Smooth muscle cell (in vitro differentiated cells): ENCODE results near the gene CUBN. TPM values are rescaled to one million over a fixed set of nuclear protein-coding genes. Genes with fewer than 3 reads are reported as not detected.

Experiments used
- DNase-seq: peaks from one replicate; lab custom pipeline; 2025; ENCODE audit not compliant: unreplicated experiment; lab: John Stamatoyannopoulos, UW
- H2AFZ ChIP-seq: fragments of 200-600 bp; sonication (generic); 2 replicates; pipeline ENCODE4 v1.6.0; 2016; ENCODE audit warnings: antibody characterized with exemption, low read depth, mild to moderate bottlenecking
- H3F3A ChIP-seq: fragments of 200-600 bp; sonication (generic); 2 replicates; pipeline ENCODE4 v1.6.0; 2017; ENCODE audit warnings: antibody characterized with exemption, low read depth
- H3K27ac ChIP-seq: fragments of 200-600 bp; sonication (generic); 2 replicates; pipeline ENCODE4 v1.5.1; 2016; ENCODE audit warnings: low read depth, mild to moderate bottlenecking
- H3K27me3 ChIP-seq: fragments of 200-600 bp; sonication (generic); 2 replicates; pipeline ENCODE4 v1.6.1; 2016; ENCODE audit warnings: low read depth, mild to moderate bottlenecking
- H3K36me3 ChIP-seq: fragments of 200-600 bp; sonication (generic); 2 replicates; pipeline ENCODE4 v1.5.1; 2016; ENCODE audit warnings: low read depth
- H3K4me1 ChIP-seq: fragments of 200-600 bp; sonication (generic); 2 replicates; pipeline ENCODE4 v1.5.1; 2016; ENCODE audit warnings: low read depth
- H3K4me2 ChIP-seq: fragments of 200-600 bp; sonication (generic); 2 replicates; pipeline ENCODE4 v1.6.0; 2016; ENCODE audit warnings: mild to moderate bottlenecking
- H3K4me3 ChIP-seq: fragments of 200-600 bp; sonication (generic); 2 replicates; pipeline ENCODE4 v1.5.1; 2016; ENCODE audit warnings: mild to moderate bottlenecking
- H3K79me2 ChIP-seq: fragments of 200-600 bp; sonication (generic); 2 replicates; pipeline ENCODE4 v1.6.0; 2016; ENCODE audit warnings: low read depth, mild to moderate bottlenecking
- H3K9ac ChIP-seq: fragments of 200-600 bp; sonication (generic); 2 replicates; pipeline ENCODE4 v1.6.0; 2016; ENCODE audit warnings: low read depth
- H3K9me3 ChIP-seq: fragments of 200-600 bp; sonication (generic); replicated peaks from 2 replicates; pipeline ENCODE4 v1.5.1; 2016; ENCODE audit warnings: low read depth
- H4K20me1 ChIP-seq: fragments of 200-600 bp; sonication (generic); 2 replicates; pipeline ENCODE4 v1.6.0; 2016; ENCODE audit warnings: low read depth
- CTCF ChIP-seq: fragments of 200-600 bp; sonication (generic); IDR thresholded peaks from 2 replicates; pipeline ENCODE4 v1.5.1; 2017; ENCODE audit warnings: borderline replicate concordance, mild to moderate bottlenecking, antibody characterized with exemption; ENCODE audit not compliant: insufficient read depth, poor library complexity, severe bottlenecking
- WGBS: methylation state at CpG from one replicate; pipeline ENCODE4 v1.1.7; 2016; ENCODE audit warnings: low lambda C conversion rate; 5-methylcytosine and 5-hydroxymethylcytosine counted together
- polyA plus RNA-seq: library from polyadenylated mRNA; unstranded; fragments of >200 nt; fragmentation: Nextera tagmentation; extraction: Ambion mirVana; gene quantifications from 2 replicates; pipeline ENCODE4 v1.2.1, GENCODE V29; 2016
- total RNA-seq: library from RNA; depleted of rRNA; stranded (reverse); fragments of >200 nt; gene quantifications from 2 replicates; pipeline ENCODE4 v1.2.3, GENCODE V29; 2014

The CUBN gene
- total and polyA plus RNA-seq, 2 experiments from 2014 or later: 0.62 to 4.7 TPM

GRCh38 chr10:17141504-17142229, 12.1 kb upstream of the CUBN start:
- H3K4me2 ChIP-seq: no peak overlapping the region
- no peak for DNase-seq
- H4K20me1 ChIP-seq: no peaks in the 10 kb centered on the region
- H3K9me3 ChIP-seq: no peaks in the 10 kb centered on the region
- H3K27me3 ChIP-seq: no peaks in the 10 kb centered on the region
- WGBS: 88% methylated on average over 1 of the region's 1 CpG
- no peaks in the 10 kb centered on the region for H3F3A ChIP-seq
- H3K9ac ChIP-seq: no peak overlapping the region
- H3K36me3 ChIP-seq: no peaks in the 10 kb centered on the region
- no peak for TF ChIP-seq CTCF
- no peaks in the 10 kb centered on the region for H3K79me2 ChIP-seq
- no peak overlapping the region for H2AFZ ChIP-seq
- no peak overlapping the region for H3K27ac ChIP-seq
- H3K4me1 ChIP-seq: peaks cover 5% of the 10 kb centered on the region
- H3K4me3 ChIP-seq: no peak overlapping the region

- H4K20me1 ChIP-seq: no peaks in the 10 kb centered on the region
- no peak overlapping the region for H3K27ac ChIP-seq
- H3K36me3 ChIP-seq: no peaks in the 10 kb centered on the region
- H3K27me3 ChIP-seq: no peaks in the 10 kb centered on the region
- no peak for TF ChIP-seq CTCF
- H3K4me2 ChIP-seq: no peak overlapping the region
- no peak overlapping the region for H2AFZ ChIP-seq
- no peaks in the 10 kb centered on the region for H3K79me2 ChIP-seq
- DNase-seq: no peak
- H3F3A ChIP-seq: no peaks in the 10 kb centered on the region
- peaks cover 5% of the 10 kb centered on the region for H3K4me1 ChIP-seq
- no peaks in the 10 kb centered on the region for H3K9me3 ChIP-seq
- no peak overlapping the region for H3K4me3 ChIP-seq
- H3K9ac ChIP-seq: no peak overlapping the region
Observed at GRCh38 chr10:17140386-17140761, 10.8 kb upstream of the CUBN start.

GRCh38 chr10:17138460-17139042, 8.9 kb upstream of the CUBN start:
- Histone ChIP-seq H3K4me1 (peaks cover 14% of the 10 kb centered on the region), H3K79me2 (no peaks in the 10 kb centered on the region), H3K27me3 (no peaks in the 10 kb centered on the region), H3K4me2 (no peak overlapping the region), H3K9me3 (no peaks in the 10 kb centered on the region), H2AFZ (no peak overlapping the region), H4K20me1 (no peaks in the 10 kb centered on the region), H3K36me3 (no peaks in the 10 kb centered on the region), H3K4me3 (no peak overlapping the region), H3K27ac (no peak overlapping the region), H3K9ac (no peak overlapping the region), H3F3A (no peaks in the 10 kb centered on the region)
- DNase-seq: no peak
- 75% methylated on average over 5 of the region's 5 CpGs for WGBS
- TF ChIP-seq CTCF: no peak

- no peak for TF ChIP-seq CTCF
- Histone ChIP-seq H3K4me2 (no peak overlapping the region), H3K9me3 (no peaks in the 10 kb centered on the region), H3K27me3 (no peaks in the 10 kb centered on the region), H3K4me1 (peaks cover 14% of the 10 kb centered on the region), H3K9ac (no peak overlapping the region), H3K36me3 (no peaks in the 10 kb centered on the region), H3F3A (no peaks in the 10 kb centered on the region), H3K4me3 (no peak overlapping the region), H2AFZ (no peak overlapping the region), H4K20me1 (no peaks in the 10 kb centered on the region), H3K27ac (no peak overlapping the region), H3K79me2 (no peaks in the 10 kb centered on the region)
- DNase-seq: no peak
Observed at GRCh38 chr10:17134737-17135260, 5.2 kb upstream of the CUBN start.
